ENCODE results near the gene CRADD.

DNA sequence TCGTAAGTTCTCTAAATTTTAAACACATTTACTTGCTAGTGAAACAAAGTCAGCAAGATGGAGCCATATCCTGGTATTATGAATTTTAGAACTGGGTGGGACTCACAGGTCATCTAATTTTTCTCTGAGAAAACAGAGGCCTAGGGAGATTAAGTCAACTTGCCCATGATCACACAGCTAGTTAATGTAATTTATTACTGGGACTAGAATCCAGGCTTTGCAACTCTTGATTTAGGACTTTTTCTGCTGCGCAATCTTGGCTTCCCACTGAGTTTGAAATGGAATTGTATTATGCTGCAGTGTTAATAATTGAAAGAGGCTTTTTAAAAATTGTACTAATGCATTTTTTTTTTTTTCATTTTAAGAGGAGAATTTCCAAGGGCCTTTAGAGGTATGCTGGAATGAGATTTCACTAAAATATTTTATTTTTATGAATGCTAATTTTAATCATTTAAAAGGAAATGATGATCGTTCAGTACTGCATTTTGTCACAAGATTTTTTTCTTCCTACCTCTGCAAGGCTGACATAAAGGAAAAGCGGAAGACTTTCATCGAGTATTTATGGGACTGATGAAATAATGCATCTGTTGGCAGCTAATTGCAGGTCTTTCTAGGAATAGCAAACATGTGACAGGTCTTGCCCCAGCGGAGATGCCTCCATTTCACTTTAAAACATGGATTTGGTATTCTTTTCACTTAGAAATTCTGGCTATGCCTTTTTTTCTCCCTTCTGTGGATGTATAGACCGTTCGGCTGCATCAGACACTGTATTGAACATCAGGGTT is 9.6 kb downstream of the CRADD start:
- TF ChIP-seq, protein P1, sequence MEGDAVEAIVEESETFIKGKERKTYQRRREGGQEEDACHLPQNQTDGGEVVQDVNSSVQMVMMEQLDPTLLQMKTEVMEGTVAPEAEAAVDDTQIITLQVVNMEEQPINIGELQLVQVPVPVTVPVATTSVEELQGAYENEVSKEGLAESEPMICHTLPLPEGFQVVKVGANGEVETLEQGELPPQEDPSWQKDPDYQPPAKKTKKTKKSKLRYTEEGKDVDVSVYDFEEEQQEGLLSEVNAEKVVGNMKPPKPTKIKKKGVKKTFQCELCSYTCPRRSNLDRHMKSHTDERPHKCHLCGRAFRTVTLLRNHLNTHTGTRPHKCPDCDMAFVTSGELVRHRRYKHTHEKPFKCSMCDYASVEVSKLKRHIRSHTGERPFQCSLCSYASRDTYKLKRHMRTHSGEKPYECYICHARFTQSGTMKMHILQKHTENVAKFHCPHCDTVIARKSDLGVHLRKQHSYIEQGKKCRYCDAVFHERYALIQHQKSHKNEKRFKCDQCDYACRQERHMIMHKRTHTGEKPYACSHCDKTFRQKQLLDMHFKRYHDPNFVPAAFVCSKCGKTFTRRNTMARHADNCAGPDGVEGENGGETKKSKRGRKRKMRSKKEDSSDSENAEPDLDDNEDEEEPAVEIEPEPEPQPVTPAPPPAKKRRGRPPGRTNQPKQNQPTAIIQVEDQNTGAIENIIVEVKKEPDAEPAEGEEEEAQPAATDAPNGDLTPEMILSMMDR (IDR thresholded peaks at IDR 0.05): no peak
- TF ChIP-seq POLR2A (IDR thresholded peaks at IDR 0.05): no peak

Measured in thyroid gland (tissue), 4 donors.